ENCODE data around the gene WBP11.

DNA sequence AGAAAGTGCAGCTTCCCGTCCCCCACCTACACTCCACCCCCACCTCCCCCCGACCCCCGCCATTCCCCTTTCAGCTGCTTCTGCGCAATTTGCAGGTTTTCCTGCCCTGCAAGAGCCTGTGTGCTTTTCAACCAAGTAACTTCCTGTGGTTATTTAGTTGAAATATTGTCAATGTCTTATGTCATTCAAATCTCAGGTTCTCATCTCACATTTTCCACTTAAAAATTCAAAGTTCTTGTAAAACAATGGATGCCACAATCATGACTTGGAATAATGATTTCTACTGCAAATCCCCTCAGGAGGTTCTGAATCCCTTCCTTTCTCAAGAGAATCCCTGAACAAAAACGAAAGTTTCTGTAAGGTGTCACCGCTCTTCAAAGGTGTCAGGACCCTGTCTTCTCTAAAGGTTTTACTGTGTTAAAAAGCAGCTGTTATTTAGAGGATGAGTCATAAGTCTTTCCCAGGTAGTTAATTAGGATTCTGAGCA, 31.6 kb downstream of the WBP11 start:
- TF ChIP-seq POLR2A (IDR thresholded peaks at IDR 0.05; ENCODE audit: low read length), result no peak
- TF ChIP-seq GATA1 (IDR thresholded peaks at IDR 0.05; ENCODE audit: low read depth, low read length), result no peak

All from erythroblast (primary cell).